Tibial nerve (tissue), 4 donors: ENCODE data around the gene IPO9.

ENCODE experiments used
- EP300 ChIP-seq, 2 donors: sonication (generic); formaldehyde crosslinking; IDR thresholded peaks; one replicate each; pipeline ENCODE4 v1.6.1; 2017; ENCODE audit warnings: antibody characterized with exemption in 2 of 2, mild to moderate bottlenecking in 1 of 2
- POLR2A ChIP-seq, 2 donors: fragments of 450-650 bp; IDR thresholded peaks; one replicate each; pipeline ENCODE4 v1.6.1; 2017; ENCODE audit warnings: antibody characterized with exemption in 2 of 2, mild to moderate bottlenecking in 2 of 2, moderate library complexity in 2 of 2
- TF ChIP-seq, protein P1 (sequence below), 5 experiments: fragments of 200-600 bp in 3 of 5; fragments of 450-650 bp in 2 of 5; sonication (generic) in 3 of 5; IDR thresholded peaks; one replicate each; pipeline ENCODE4 v1.5.1; 2016 to 2019; ENCODE audit warnings: antibody characterized with exemption in 5 of 5, mild to moderate bottlenecking in 3 of 5, moderate library complexity in 2 of 5

DNA sequence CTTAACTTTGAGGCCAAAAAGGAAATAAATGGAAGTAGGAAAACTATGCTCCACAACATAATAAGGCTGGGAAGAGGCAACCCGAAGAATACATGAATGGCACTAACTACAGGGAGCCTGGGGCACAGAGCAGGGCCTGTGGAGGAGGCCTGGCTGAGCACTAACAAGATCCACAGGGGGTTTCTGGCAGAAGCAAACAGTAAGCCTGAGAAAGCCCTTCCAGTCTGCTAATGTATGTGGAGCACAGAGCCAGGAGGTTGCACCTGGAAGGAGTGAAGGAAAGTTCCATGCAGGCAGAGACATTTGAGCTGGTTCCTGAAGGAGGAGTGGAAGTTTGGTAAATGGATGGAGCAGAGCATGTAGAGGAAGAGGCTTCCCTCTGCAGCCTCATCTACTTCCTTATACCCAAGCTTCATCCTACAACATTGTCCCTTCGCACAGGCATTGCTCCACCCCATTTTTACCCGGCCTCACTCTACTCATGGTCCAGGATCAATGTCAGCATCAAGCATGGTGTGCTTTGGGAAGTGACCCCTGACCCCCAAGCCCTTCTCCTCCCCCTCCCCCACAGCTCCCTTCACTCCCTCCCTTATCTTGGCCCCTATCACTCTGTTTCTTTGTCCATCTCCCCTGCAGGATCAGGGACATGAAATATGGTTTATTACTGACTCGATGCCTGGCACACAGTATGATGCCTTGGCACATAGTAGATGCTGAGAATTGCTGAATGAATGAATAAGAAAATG is 83.0 kb downstream of the IPO9 start:
- TF ChIP-seq, protein P1, sequence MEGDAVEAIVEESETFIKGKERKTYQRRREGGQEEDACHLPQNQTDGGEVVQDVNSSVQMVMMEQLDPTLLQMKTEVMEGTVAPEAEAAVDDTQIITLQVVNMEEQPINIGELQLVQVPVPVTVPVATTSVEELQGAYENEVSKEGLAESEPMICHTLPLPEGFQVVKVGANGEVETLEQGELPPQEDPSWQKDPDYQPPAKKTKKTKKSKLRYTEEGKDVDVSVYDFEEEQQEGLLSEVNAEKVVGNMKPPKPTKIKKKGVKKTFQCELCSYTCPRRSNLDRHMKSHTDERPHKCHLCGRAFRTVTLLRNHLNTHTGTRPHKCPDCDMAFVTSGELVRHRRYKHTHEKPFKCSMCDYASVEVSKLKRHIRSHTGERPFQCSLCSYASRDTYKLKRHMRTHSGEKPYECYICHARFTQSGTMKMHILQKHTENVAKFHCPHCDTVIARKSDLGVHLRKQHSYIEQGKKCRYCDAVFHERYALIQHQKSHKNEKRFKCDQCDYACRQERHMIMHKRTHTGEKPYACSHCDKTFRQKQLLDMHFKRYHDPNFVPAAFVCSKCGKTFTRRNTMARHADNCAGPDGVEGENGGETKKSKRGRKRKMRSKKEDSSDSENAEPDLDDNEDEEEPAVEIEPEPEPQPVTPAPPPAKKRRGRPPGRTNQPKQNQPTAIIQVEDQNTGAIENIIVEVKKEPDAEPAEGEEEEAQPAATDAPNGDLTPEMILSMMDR (IDR thresholded peaks at IDR 0.05) = no peak
- TF ChIP-seq POLR2A (IDR thresholded peaks at IDR 0.05) (no peak), EP300 (IDR thresholded peaks at IDR 0.05) (no peak)
